ENCODE measurements around the gene ADGRV1. TPM values are rescaled to one million over a fixed set of nuclear protein-coding genes. Genes with fewer than 3 reads are reported as not detected.

The ADGRV1 gene
- total and polyA plus RNA-seq, 9 of the 15 experiments (the other 6 are each of a cell fraction or from before 2014, with no cell fraction given): 21.7 to 156 (median 58.2) TPM

GRCh38 chr5:90628492-90628891 lies 69.9 kb downstream of the ADGRV1 start (continued):
- no peak for TF ChIP-seq CHD7 (IDR thresholded peaks at IDR 0.05; ENCODE audit: low read depth, low read length)
- no peak for TF ChIP-seq SRSF1 (IDR thresholded peaks at IDR 0.05; ENCODE audit: low read depth, low read length)
- TF ChIP-seq SMAD4 (CRISPR knock-in tag; conservative IDR thresholded peaks at IDR 0.05): 0 out of 2 replicates have a peak, but pooled peaks have one; percentile 12
- TF ChIP-seq RCOR1 (IDR thresholded peaks at IDR 0.05; ENCODE audit: borderline replicate concordance in 1 of 2, low read depth in 2 of 2, low read length in 2 of 2): 0 out of 4 replicates have a peak, but pooled peaks of 1 of the 2 experiments have one; percentile 16
- no peak for TF ChIP-seq MCM5 (IDR thresholded peaks at IDR 0.05; ENCODE audit: low read depth)
- TF ChIP-seq ZBTB17 (CRISPR knock-in tag; IDR thresholded peaks at IDR 0.05): no peak
- TF ChIP-seq POLR2AphosphoS5 (IDR thresholded peaks at IDR 0.05; ENCODE audit: control insufficient read depth, insufficient read depth, low read depth, low read length): no peak
- no peak for TF ChIP-seq STAG1 (CRISPR knock-in tag; IDR thresholded peaks at IDR 0.05; ENCODE audit: borderline replicate concordance)
- 0 out of 2 replicates have a peak, but pooled peaks have one; percentile 17 for TF ChIP-seq CBFA2T3 (IDR thresholded peaks at IDR 0.05)
- no peak for TF ChIP-seq SIX5 (IDR thresholded peaks at IDR 0.05; ENCODE audit: borderline replicate concordance in 1 of 2, insufficient read depth in 1 of 2, low read depth in 1 of 2, low read length in 2 of 2)
- no peak for TF ChIP-seq ARNT (IDR thresholded peaks at IDR 0.05)
- no peak for TF ChIP-seq COPS2 (conservative IDR thresholded peaks at IDR 0.05)
- peak; percentile 20; the same call in 1 of the 2 replicates for TF ChIP-seq ZNF592 (IDR thresholded peaks at IDR 0.05)

All from K562 (cell line).